SH-SY5Y (cell line): ENCODE data around the gene C1orf105.

Experiments used
- GATA2 ChIP-seq: IDR thresholded peaks from 2 replicates; pipeline ENCODE4 v1.6.1; 2011; ENCODE audit warnings: mild to moderate bottlenecking, low read depth, low read length
- GATA3 ChIP-seq: IDR thresholded peaks from 2 replicates; pipeline ENCODE4 v1.6.1; 2011; ENCODE audit warnings: low read depth, mild to moderate bottlenecking, low read length, moderate library complexity

DNA sequence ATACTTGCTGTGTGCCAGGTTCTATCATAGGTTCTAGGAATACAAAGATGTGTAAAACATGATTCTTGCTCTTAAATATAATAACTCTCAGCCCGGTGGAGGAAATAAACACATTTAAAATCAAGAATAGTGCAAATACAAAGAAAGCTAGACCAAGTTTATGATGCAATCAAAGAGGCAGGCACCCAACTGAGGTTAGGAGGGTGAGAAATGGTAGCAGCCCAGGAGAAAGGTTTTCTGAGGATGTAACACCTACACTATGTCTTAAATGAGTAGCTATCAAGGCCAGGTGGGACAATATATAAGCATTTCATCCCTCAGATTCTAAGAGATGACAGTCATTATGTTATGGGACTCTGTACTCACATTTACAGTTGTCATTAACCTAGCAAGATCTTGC is 33.1 kb downstream of the C1orf105 start:
- no peak for TF ChIP-seq GATA3
- TF ChIP-seq GATA2 = no peak
